Esophagus squamous epithelium (tissue), 4 donors: ENCODE data around the gene DALRD3.

Experiments
- CTCF ChIP-seq, 6 experiments: fragments of 450-650 bp in 4 of 6; fragments of 200-600 bp in 2 of 6; sonication (generic) in 2 of 6; IDR thresholded peaks; one replicate each; pipeline ENCODE4 v1.5.1; 2016 to 2019; ENCODE audit warnings: antibody characterized with exemption in 6 of 6, mild to moderate bottlenecking in 4 of 6, moderate library complexity in 4 of 6
- POLR2A ChIP-seq, 4 donors: fragments of 450-650 bp; IDR thresholded peaks; one replicate each; pipeline ENCODE4 v1.6.1; 2017; ENCODE audit warnings: antibody characterized with exemption in 4 of 4, mild to moderate bottlenecking in 4 of 4, moderate library complexity in 3 of 4

GRCh38 chr3:49007068-49007770 lies 11.2 kb downstream of the DALRD3 start, which contains the start of gene WDR6:
- TF ChIP-seq POLR2A (IDR thresholded peaks at IDR 0.05) (peak in 2 of 4 donors; percentile 41 to 71), CTCF (IDR thresholded peaks at IDR 0.05) (peak in 5 of 6 experiments; percentile 45 to 56 (median 52))
